ENCODE measurements around the gene TSC2. TPM values are rescaled to one million over a fixed set of nuclear protein-coding genes. Genes with fewer than 3 reads are reported as not detected.

TSC2 gene
- total RNA-seq, 1 experiment from 2014 or later = 134 TPM

DNA sequence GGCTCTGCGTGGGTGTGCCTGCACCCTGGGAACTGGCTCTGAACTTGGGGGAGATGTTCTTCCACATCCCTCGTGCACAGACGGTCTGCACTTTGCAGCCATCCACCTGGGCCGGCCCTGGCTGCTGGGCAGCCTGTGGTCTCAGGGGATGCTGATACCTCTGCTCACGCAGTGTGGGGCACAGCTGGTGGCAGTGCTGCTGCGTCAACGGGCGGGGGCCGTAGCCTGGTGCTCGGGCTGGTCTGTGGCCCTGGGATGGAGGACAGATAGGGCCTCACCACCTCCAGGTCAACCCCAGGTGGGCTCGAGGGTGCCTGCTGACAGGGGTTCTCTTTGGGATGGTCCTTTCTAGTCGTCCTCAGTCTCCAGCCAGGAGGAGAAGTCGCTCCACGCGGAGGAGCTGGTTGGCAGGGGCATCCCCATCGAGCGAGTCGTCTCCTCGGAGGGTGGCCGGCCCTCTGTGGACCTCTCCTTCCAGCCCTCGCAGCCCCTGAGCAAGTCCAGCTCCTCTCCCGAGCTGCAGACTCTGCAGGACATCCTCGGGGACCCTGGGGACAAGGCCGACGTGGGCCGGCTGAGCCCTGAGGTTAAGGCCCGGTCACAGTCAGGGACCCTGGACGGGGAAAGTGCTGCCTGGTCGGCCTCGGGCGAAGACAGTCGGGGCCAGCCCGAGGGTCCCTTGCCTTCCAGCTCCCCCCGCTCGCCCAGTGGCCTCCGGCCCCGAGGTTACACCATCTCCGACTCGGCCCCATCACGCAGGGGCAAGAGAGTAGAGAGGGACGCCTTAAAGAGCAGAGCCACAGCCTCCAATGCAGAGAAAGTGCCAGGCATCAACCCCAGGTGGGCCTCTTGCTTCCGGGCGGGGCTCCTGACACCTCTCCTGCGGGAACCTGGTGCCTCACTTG is 36.3 kb downstream of the TSC2 start (continued):
- TF ChIP-seq, protein P1, sequence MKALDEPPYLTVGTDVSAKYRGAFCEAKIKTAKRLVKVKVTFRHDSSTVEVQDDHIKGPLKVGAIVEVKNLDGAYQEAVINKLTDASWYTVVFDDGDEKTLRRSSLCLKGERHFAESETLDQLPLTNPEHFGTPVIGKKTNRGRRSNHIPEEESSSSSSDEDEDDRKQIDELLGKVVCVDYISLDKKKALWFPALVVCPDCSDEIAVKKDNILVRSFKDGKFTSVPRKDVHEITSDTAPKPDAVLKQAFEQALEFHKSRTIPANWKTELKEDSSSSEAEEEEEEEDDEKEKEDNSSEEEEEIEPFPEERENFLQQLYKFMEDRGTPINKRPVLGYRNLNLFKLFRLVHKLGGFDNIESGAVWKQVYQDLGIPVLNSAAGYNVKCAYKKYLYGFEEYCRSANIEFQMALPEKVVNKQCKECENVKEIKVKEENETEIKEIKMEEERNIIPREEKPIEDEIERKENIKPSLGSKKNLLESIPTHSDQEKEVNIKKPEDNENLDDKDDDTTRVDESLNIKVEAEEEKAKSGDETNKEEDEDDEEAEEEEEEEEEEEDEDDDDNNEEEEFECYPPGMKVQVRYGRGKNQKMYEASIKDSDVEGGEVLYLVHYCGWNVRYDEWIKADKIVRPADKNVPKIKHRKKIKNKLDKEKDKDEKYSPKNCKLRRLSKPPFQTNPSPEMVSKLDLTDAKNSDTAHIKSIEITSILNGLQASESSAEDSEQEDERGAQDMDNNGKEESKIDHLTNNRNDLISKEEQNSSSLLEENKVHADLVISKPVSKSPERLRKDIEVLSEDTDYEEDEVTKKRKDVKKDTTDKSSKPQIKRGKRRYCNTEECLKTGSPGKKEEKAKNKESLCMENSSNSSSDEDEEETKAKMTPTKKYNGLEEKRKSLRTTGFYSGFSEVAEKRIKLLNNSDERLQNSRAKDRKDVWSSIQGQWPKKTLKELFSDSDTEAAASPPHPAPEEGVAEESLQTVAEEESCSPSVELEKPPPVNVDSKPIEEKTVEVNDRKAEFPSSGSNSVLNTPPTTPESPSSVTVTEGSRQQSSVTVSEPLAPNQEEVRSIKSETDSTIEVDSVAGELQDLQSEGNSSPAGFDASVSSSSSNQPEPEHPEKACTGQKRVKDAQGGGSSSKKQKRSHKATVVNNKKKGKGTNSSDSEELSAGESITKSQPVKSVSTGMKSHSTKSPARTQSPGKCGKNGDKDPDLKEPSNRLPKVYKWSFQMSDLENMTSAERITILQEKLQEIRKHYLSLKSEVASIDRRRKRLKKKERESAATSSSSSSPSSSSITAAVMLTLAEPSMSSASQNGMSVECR (CRISPR knock-in tag; IDR thresholded peaks at IDR 0.05; ENCODE audit: borderline replicate concordance) = no peak

DNA sequence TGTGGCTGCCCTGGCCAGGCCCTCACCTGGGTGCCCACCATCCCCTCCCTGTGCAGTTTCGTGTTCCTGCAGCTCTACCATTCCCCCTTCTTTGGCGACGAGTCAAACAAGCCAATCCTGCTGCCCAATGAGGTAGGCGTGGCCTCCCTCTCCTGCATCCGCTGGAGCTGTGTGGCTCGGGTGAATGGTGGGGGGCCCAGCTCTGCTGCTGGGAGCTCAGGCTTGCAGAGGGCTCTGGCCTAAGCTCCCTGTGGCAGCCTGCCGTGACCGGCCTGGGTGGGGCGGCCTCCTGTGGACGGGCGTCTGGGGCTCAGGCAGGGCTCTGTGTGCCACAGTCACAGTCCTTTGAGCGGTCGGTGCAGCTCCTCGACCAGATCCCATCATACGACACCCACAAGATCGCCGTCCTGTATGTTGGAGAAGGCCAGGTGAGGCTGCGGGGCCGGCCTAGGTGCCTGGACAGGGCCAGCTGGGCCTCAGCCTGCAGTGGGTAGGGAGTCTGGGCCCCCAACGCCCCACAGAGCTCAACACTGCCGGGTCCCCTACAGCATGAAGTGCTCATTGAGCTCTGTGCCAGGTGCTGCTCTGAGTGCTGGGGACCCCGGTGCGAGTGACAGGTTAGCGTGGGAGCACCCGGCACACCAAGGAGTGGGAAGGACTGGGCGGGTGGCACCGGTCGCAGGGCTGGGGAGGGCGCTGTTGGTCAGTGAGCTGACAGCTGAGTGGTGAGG is 37.3 kb downstream of the TSC2 start:
- Mint-ChIP-seq H3K27ac (no peak overlapping the region), H3K36me3 (peaks cover 3% of the 10 kb centered on the region; the same call in 1 of the 2 replicates), H3K27me3 (ENCODE audit: low read depth) (no peaks in the 10 kb centered on the region), H3K4me1 (no peaks in the 10 kb centered on the region), H3K9me3 (no peaks in the 10 kb centered on the region), H3K4me3 (no peak overlapping the region)
- TF ChIP-seq TP53 (CRISPR knock-in tag; IDR thresholded peaks at IDR 0.05) (no peak), ESRRA (CRISPR knock-in tag; IDR thresholded peaks at IDR 0.05; ENCODE audit: borderline replicate concordance) (no peak), ZNF396 (CRISPR knock-in tag; IDR thresholded peaks at IDR 0.05; ENCODE audit: borderline replicate concordance) (no peak), ZNF138 (CRISPR knock-in tag; conservative IDR thresholded peaks at IDR 0.05) (no peak), NFATC4 (CRISPR knock-in tag; IDR thresholded peaks at IDR 0.05) (no peak), ETV6 (CRISPR knock-in tag; IDR thresholded peaks at IDR 0.05) (no peak), ZNF263 (CRISPR knock-in tag; IDR thresholded peaks at IDR 0.05; ENCODE audit: low read depth) (no peak), ATF1 (CRISPR knock-in tag; IDR thresholded peaks at IDR 0.05) (no peak), ZNF671 (CRISPR knock-in tag; IDR thresholded peaks at IDR 0.05) (no peak)
- TF ChIP-seq, protein P2, sequence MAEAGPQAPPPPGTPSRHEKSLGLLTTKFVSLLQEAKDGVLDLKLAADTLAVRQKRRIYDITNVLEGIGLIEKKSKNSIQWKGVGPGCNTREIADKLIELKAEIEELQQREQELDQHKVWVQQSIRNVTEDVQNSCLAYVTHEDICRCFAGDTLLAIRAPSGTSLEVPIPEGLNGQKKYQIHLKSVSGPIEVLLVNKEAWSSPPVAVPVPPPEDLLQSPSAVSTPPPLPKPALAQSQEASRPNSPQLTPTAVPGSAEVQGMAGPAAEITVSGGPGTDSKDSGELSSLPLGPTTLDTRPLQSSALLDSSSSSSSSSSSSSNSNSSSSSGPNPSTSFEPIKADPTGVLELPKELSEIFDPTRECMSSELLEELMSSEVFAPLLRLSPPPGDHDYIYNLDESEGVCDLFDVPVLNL (CRISPR knock-in tag; IDR thresholded peaks at IDR 0.05; ENCODE audit: borderline replicate concordance, low read depth) = no peak
- TF ChIP-seq, protein P3, sequence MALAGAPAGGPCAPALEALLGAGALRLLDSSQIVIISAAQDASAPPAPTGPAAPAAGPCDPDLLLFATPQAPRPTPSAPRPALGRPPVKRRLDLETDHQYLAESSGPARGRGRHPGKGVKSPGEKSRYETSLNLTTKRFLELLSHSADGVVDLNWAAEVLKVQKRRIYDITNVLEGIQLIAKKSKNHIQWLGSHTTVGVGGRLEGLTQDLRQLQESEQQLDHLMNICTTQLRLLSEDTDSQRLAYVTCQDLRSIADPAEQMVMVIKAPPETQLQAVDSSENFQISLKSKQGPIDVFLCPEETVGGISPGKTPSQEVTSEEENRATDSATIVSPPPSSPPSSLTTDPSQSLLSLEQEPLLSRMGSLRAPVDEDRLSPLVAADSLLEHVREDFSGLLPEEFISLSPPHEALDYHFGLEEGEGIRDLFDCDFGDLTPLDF (CRISPR knock-in tag; IDR thresholded peaks at IDR 0.05) = no peak
- TF ChIP-seq, protein P4, sequence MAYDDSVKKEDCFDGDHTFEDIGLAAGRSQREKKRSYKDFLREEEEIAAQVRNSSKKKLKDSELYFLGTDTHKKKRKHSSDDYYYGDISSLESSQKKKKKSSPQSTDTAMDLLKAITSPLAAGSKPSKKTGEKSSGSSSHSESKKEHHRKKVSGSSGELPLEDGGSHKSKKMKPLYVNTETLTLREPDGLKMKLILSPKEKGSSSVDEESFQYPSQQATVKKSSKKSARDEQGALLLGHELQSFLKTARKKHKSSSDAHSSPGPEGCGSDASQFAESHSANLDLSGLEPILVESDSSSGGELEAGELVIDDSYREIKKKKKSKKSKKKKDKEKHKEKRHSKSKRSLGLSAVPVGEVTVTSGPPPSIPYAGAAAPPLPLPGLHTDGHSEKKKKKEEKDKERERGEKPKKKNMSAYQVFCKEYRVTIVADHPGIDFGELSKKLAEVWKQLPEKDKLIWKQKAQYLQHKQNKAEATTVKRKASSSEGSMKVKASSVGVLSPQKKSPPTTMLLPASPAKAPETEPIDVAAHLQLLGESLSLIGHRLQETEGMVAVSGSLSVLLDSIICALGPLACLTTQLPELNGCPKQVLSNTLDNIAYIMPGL (CRISPR knock-in tag; IDR thresholded peaks at IDR 0.05) = no peak
- TF ChIP-seq, protein P5, sequence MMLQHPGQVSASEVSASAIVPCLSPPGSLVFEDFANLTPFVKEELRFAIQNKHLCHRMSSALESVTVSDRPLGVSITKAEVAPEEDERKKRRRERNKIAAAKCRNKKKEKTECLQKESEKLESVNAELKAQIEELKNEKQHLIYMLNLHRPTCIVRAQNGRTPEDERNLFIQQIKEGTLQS (CRISPR knock-in tag; conservative IDR thresholded peaks at IDR 0.05) = no peak
- TF ChIP-seq, protein P6, sequence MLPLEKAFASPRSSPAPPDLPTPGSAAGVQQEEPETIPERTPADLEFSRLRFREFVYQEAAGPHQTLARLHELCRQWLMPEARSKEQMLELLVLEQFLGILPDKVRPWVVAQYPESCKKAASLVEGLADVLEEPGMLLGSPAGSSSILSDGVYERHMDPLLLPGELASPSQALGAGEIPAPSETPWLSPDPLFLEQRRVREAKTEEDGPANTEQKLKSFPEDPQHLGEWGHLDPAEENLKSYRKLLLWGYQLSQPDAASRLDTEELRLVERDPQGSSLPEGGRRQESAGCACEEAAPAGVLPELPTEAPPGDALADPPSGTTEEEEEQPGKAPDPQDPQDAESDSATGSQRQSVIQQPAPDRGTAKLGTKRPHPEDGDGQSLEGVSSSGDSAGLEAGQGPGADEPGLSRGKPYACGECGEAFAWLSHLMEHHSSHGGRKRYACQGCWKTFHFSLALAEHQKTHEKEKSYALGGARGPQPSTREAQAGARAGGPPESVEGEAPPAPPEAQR (CRISPR knock-in tag; IDR thresholded peaks at IDR 0.05) = no peak
- TF ChIP-seq, protein P7, sequence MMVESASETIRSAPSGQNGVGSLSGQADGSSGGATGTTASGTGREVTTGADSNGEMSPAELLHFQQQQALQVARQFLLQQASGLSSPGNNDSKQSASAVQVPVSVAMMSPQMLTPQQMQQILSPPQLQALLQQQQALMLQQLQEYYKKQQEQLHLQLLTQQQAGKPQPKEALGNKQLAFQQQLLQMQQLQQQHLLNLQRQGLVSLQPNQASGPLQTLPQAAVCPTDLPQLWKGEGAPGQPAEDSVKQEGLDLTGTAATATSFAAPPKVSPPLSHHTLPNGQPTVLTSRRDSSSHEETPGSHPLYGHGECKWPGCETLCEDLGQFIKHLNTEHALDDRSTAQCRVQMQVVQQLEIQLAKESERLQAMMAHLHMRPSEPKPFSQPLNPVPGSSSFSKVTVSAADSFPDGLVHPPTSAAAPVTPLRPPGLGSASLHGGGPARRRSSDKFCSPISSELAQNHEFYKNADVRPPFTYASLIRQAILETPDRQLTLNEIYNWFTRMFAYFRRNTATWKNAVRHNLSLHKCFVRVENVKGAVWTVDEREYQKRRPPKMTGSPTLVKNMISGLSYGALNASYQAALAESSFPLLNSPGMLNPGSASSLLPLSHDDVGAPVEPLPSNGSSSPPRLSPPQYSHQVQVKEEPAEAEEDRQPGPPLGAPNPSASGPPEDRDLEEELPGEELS (CRISPR knock-in tag; IDR thresholded peaks at IDR 0.05) = no peak
- ChIA-PET POLR2A (interaction anchor here (0.6 kb wide), 1 partner anchor 87 kb away, joined by 3 read pairs; no protein-coding TSS in a partner anchor), CTCF (interaction anchor here (1.1 to 2.4 kb wide), 3 partner anchors 37 to 81 kb away, joined by 3 to 11 read pairs (median 4); partner anchors contain the start of genes NTHL1 and TSC2)
- DNase-seq (ENCODE audit: low spot score) = no peak
- no peak for ATAC-seq
